NB4 (cell line): ENCODE measurements around the gene ABHD1.
"Not testable (repeated sequence)": the region's sequence is repeated elsewhere in the genome, so short reads cannot be mapped to it uniquely, and the experiment has no call there.

Experiments used
- CTCF ChIP-seq: IDR thresholded peaks from one replicate; pipeline ENCODE4 v1.5.1; 2012; ENCODE audit warnings: low read depth, low read length
- MYC ChIP-seq: IDR thresholded peaks from 2 replicates; pipeline ENCODE4 v1.6.1; 2011; ENCODE audit warnings: low read depth, low read length
- POLR2A ChIP-seq: IDR thresholded peaks from 2 replicates; pipeline ENCODE4 v1.6.1; 2011; ENCODE audit warnings: mild to moderate bottlenecking; ENCODE audit not compliant: insufficient read length; ENCODE audit errors: extremely low read depth
- TF ChIP-seq, protein P1 (sequence below): IDR thresholded peaks from 2 replicates; pipeline ENCODE4 v1.6.1; 2011; ENCODE audit warnings: low read depth, low read length

- not testable (repeated sequence) for TF ChIP-seq CTCF, POLR2A, MYC
- TF ChIP-seq, protein P1, sequence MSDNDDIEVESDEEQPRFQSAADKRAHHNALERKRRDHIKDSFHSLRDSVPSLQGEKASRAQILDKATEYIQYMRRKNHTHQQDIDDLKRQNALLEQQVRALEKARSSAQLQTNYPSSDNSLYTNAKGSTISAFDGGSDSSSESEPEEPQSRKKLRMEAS, result not testable (repeated sequence)
These were observed 12.8 kb upstream of the ABHD1 start for GRCh38 chr2:27110603-27111352.
